Stomach (tissue), 4 donors: ENCODE measurements around the gene PDE3B.

Experiments
- CTCF ChIP-seq, 7 experiments: fragments of 450-650 bp in 4 of 7; fragments of 200-600 bp in 3 of 7; sonication (generic) in 3 of 7; IDR thresholded peaks; one replicate each; pipeline ENCODE4 v1.5.1; 2016 to 2019; ENCODE audit warnings: antibody characterized with exemption in 7 of 7, control low read depth in 2 of 7, mild to moderate bottlenecking in 1 of 7
- POLR2A ChIP-seq, 4 donors: fragments of 450-650 bp; IDR thresholded peaks; one replicate each; pipeline ENCODE4 v1.6.1; 2016; ENCODE audit warnings: antibody characterized with exemption in 4 of 4, control low read depth in 2 of 4, mild to moderate bottlenecking in 1 of 4, moderate library complexity in 1 of 4

DNA sequence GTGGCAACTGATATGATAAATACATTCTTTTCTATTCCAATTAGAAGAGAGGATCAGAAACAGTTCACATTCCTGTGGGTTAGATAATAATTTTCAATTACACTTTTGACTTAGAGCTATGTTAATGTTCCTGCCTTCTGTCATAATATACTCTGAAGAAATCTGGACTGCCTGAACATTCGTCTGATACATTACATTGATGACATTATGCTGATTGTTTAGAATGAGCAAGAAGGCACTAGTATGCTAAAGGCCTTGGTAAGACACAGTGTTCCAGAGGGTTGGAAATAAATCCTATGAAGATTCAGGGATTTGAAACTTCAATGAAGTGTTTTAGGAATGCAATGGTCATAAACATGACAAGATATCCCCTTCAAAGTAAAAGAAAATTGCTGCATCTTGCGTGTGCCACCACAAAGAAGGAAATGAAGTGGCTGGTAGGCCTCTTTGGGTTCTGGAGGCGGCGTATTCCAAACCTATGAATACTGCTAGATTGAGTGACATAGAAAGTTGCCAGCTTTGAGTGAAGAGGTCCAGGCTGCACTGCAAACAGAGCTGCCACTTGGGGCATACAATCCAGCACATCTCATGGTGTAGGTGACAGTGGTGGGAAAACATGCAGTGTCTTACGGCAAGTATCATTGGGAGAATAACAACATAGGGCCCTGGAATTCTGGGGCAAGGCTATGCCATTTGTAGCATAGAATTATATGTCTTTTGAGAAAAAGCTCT lies 21.2 kb upstream of the PDE3B start:
- no peak for TF ChIP-seq CTCF (IDR thresholded peaks at IDR 0.05)
- TF ChIP-seq POLR2A (IDR thresholded peaks at IDR 0.05), result no peak
